ENCODE measurements around the gene HOXC4. TPM values are rescaled to one million over a fixed set of nuclear protein-coding genes. Genes with fewer than 3 reads are reported as not detected.

The HOXC4 gene
- polyA plus RNA-seq, 1 donor from 2014 or later, result not detected

GRCh38 chr12:54022960-54023884 lies 30.4 kb upstream of the HOXC4 start:
- Histone ChIP-seq H2AFZ (ENCODE audit: low read depth, low read length) (no peak overlapping the region), H3K79me2 (replicated peaks; ENCODE audit: insufficient read depth, low read length) (no peaks in the 10 kb centered on the region), H3K36me3 (ENCODE audit: insufficient read depth, low read length) (no peaks in the 10 kb centered on the region), H3K9me2 (ENCODE audit: insufficient read depth, low read length) (no peaks in the 10 kb centered on the region), H4K20me1 (ENCODE audit: insufficient read depth) (no peaks in the 10 kb centered on the region), H3K9ac (ENCODE audit: low read length) (no peak overlapping the region), H3K27me3 (ENCODE audit: insufficient read depth, low read depth, low read length) (peaks cover 99% of the 10 kb centered on the region), H3F3A (ENCODE audit: insufficient read depth, low read length, poor library complexity, severe bottlenecking) (no peaks in the 10 kb centered on the region), H3K4me3 (ENCODE audit: low read length) (no peak overlapping the region), H3K9me3 (ENCODE audit: low read length) (no peaks in the 10 kb centered on the region), H3K4me2 (ENCODE audit: low read length) (no peak overlapping the region), H3K27ac (ENCODE audit: low read length) (no peak overlapping the region)
- no peak for TF ChIP-seq POLR2AphosphoS5 (IDR thresholded peaks at IDR 0.05)
- no peak for TF ChIP-seq EP300 (conservative IDR thresholded peaks at IDR 0.05; ENCODE audit: poor library complexity, severe bottlenecking)
- TF ChIP-seq RAD21 (conservative IDR thresholded peaks at IDR 0.05), result no peak
- TF ChIP-seq EZH2 (IDR thresholded peaks at IDR 0.05; ENCODE audit: borderline replicate concordance, insufficient read depth, low read length, poor library complexity, severe bottlenecking), result no peak
- TF ChIP-seq MXI1 (conservative IDR thresholded peaks at IDR 0.05; ENCODE audit: poor library complexity, severe bottlenecking), result no peak
- no peak for TF ChIP-seq TAF1 (IDR thresholded peaks at IDR 0.05; ENCODE audit: low read depth)
- TF ChIP-seq SMC3 (conservative IDR thresholded peaks at IDR 0.05; ENCODE audit: poor library complexity), result no peak
- no peak for TF ChIP-seq REST (IDR thresholded peaks at IDR 0.05; ENCODE audit: borderline replicate concordance)
- no peak for TF ChIP-seq CTCF (IDR thresholded peaks at IDR 0.05; ENCODE audit: poor library complexity, severe bottlenecking)

GRCh38 chr12:54024127-54024526 lies 29.5 kb upstream of the HOXC4 start:
- Histone ChIP-seq H3K79me2 (replicated peaks; ENCODE audit: insufficient read depth, low read length) (no peaks in the 10 kb centered on the region), H3K27ac (ENCODE audit: low read length) (no peak overlapping the region), H2AFZ (ENCODE audit: low read depth, low read length) (no peak overlapping the region), H4K20me1 (ENCODE audit: insufficient read depth) (no peaks in the 10 kb centered on the region), H3K36me3 (ENCODE audit: insufficient read depth, low read length) (no peaks in the 10 kb centered on the region), H3K4me3 (ENCODE audit: low read length) (no peak overlapping the region), H3K4me2 (ENCODE audit: low read length) (no peak overlapping the region), H3K9me2 (ENCODE audit: insufficient read depth, low read length) (no peaks in the 10 kb centered on the region), H3K27me3 (ENCODE audit: insufficient read depth, low read depth, low read length) (peaks cover 100% of the 10 kb centered on the region), H3K9me3 (ENCODE audit: low read length) (no peaks in the 10 kb centered on the region), H3K9ac (ENCODE audit: low read length) (no peak overlapping the region), H3F3A (ENCODE audit: insufficient read depth, low read length, poor library complexity, severe bottlenecking) (no peaks in the 10 kb centered on the region)
- TF ChIP-seq RAD21 (conservative IDR thresholded peaks at IDR 0.05), result no peak
- TF ChIP-seq MXI1 (conservative IDR thresholded peaks at IDR 0.05; ENCODE audit: poor library complexity, severe bottlenecking), result no peak
- TF ChIP-seq EP300 (conservative IDR thresholded peaks at IDR 0.05; ENCODE audit: poor library complexity, severe bottlenecking), result no peak
- no peak for TF ChIP-seq EZH2 (IDR thresholded peaks at IDR 0.05; ENCODE audit: borderline replicate concordance, insufficient read depth, low read length, poor library complexity, severe bottlenecking)
- TF ChIP-seq TAF1 (IDR thresholded peaks at IDR 0.05; ENCODE audit: low read depth), result no peak
- no peak for TF ChIP-seq POLR2AphosphoS5 (IDR thresholded peaks at IDR 0.05)
- no peak for TF ChIP-seq REST (IDR thresholded peaks at IDR 0.05; ENCODE audit: borderline replicate concordance)
